SH-SY5Y (cell line): Measurements from ENCODE around the gene C12orf76.

Source experiments
- GATA2 ChIP-seq: IDR thresholded peaks from 2 replicates; pipeline ENCODE4 v1.6.1; 2011; ENCODE audit warnings: mild to moderate bottlenecking, low read depth, low read length
- GATA3 ChIP-seq: IDR thresholded peaks from 2 replicates; pipeline ENCODE4 v1.6.1; 2011; ENCODE audit warnings: low read depth, mild to moderate bottlenecking, low read length, moderate library complexity

GRCh38 chr12:110071504-110071903 is 23.2 kb upstream of the C12orf76 start:
- no peak for TF ChIP-seq GATA2
- no peak for TF ChIP-seq GATA3
